Measurements from ENCODE around the gene SLC19A1.

Gene SLC19A1

DNA sequence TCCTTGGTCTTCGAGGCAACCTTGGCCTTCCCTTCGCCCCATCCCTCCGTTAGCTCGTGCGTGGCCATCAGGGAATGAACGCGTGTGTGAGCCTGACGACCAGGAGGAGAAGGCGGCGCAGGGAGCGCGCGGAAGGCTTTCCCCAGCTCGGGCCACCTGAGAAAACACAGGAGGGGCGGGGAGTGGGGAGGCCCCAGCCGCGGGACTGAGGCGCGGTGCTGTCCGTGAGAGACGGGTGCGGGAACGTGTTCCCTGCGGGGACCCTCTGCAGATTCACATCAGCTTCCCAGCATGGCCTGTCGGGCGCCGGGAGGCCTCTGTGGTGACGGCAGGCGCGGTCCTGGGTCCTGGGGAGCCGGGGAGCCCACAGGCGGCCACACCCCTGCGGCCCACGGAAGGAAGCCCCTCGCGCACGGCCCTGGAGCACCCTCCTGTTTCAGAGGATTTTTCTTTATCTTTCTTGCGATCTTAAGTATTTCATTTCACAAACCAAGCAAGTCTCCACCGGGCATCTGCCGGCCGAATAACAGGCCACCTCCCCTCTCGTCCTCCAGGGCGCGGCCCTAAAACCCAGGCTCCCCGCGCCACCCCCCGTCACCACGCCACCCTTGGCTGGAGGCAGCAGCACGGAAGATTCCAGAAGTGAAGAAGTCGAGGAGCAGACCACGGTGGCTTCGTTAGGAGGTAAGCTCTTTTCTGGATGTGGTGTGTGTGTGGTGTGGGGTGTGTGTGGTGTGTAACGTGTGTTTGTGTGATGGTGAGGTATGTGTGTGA is 66.3 kb downstream of the SLC19A1 start:
- DNase-seq, result no peak

DNA sequence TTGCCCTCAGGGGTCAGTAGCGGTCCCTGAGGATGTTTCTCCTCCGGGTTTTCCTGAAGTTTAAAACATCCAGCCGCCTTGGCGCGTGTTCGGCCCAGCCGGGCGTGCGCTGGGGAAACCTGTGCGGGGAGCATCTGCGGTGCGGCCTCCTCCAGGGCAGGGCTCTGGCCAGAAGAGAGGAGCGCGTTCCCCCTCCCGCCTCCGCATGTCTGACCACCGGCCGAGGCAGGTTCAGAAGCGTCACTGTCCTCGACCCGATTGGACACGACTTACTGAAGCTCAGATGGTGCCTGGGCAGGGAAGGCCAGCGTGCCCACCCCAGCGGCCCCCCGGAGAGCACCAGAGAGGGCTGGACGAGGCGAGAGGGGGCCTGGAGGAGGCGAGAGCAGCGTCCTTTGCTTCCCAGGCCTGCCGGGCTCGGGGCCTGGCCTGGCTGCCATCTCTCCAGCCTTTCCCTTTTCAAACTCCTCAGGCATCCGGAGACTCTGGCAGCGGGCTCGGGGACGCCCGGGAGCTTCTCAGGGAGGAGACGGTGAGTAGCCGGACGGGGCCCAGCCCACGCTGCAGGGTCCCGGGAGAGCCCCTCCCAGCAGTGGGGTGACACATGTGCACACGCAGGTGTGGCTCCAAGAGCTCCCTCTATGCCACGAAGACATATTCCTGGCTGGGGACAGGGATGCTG is 67.1 kb downstream of the SLC19A1 start:
- no peak for DNase-seq

DNA sequence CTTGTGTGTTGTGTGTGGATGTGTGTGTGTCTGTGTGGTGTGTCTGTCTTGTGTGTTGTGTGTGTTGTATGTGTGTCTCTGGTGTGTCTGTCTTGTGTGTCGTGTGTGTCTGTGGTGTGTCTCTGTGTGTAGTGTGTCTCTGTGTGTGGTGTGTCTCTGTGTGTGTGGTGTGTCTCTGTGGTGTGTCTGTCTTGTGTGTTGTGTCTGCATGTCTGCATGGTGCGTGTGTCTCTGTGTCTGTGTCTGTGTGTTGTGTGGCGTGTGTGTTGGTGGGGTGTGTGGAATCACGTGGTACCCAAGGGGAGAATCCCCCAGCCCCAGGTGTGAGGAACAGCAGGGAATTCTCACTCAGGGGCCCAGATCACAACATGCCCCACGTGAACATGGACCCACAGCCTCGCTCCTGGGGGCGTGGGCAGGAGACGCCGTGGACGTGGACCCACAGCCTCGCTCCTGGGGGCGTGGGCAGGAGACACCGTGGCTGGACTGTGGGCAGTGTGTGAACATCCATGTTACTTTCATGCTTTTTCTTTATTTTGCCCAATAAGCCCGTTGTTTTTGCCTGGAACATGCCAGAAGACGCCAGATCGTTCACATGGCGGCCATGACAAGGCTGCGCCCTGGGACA is 67.8 kb downstream of the SLC19A1 start:
- no peak for DNase-seq

DNA sequence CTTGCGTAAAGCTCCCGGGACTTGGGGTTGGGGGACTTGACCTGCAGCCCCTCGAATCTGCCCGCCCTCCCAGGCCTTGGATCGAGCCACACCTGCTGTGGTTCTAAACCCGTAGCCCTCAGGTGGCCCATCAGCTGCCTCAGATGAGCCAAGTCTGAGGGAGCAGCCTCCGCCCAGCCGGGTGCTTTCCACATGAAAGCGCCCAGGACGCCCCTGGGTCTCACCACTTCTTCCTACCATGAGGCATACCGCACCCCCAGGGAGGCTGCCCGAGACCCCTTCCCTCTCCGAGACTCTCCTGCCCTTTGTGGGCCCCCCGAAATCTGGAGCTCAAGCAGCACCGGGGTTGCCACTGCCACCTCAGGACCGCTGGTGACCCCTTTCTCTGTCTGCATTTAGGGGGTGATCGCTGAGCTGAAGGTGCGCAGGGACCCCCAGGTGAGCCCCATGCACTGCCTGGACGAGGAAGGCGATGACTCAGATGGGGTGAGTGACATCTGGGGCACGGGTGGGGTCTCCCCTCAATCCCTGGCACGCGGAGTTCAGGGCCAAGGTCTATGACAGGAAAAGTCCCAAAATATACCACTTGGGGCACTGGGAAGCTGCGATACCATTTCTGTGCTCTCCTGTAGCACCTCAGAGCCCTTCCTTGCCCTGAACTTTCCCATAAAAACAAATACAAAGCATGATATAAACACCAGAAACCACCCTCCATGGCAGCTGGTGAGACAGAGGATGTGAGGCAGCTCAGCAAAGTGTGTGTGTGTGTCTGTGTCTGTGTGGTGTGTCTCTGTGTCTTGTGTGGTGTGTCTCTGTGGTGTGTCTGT is 68.5 kb downstream of the SLC19A1 start:
- DNase-seq, result no peak

DNA sequence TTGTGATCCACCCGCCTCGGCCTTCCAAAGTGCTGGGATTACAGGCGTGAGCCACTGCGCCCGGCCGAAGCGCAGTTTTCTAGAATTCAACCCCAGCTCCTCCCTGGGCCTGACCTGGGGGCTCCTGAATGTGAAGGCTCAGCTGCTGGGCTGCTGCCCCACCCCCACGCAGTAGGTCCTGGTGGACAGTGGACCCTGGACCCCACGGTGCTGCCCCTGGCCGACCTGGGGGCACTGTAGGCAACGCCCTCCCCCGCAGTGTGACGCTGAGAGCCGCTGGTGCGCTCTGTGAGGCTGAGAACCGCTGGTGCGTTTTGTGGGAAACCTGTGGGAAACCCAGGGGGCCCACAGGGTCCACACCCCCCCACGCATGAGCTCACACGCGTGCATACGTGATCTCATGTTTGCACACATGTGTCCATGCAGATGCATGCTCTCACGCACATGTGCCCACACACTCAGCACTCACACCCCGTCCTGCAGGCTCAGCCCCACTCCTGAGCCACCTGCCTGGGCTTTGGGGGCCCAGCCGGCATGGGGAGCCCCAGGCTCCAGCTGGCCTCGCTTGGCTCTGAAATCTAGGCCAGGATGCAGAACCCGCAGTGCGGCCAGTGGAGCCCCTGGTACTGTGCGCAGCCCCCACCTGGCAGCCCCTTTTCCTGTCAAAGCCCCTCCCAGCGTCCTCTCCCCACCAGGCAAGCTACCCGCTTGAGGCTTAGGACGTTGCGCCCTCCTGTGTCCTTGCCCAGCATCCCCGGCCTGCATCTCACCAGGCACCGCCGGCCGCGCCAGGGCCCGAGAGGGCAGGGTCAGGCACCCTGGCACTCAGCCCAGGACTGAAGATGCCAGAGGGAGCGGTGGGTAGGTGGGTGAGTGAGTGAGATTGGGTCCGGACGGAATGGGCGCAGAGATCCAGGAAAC is 69.5 kb downstream of the SLC19A1 start:
- DNase-seq, result no peak

DNA sequence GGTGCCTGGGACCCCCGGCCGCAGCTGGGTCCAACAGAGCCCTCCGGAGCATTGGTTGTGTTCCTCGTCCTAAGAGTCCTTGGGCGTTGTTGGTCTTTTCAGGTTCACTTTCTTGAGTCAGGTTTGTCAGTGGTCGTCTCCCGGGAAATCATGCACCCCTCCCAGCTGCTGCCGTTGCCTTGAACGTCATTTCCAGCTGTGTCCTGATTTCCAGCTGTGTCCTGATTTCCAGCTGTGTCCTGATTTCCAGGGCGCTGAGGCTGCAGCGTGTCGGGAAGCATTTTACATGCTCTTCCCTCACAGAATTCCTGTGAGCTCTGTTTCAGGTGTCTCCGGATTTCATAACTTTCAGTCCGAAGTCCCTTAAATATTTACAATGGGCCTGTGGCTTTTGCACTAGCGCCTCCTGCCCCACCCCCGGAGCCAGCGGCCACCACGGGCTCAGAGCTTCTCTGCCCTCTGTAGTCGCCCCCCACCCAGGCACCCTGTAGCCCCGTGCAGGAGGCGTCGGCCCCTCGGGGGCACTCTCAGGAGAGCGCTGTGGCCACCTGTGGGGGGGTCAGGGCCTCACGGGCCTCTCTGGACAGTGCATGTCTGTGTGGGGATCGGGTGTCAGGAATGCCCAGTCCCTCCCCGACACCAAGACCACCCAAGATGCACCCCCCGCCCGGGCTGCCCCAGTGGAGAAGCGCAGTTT is 70.6 kb downstream of the SLC19A1 start:
- DNase-seq, result no peak

DNA sequence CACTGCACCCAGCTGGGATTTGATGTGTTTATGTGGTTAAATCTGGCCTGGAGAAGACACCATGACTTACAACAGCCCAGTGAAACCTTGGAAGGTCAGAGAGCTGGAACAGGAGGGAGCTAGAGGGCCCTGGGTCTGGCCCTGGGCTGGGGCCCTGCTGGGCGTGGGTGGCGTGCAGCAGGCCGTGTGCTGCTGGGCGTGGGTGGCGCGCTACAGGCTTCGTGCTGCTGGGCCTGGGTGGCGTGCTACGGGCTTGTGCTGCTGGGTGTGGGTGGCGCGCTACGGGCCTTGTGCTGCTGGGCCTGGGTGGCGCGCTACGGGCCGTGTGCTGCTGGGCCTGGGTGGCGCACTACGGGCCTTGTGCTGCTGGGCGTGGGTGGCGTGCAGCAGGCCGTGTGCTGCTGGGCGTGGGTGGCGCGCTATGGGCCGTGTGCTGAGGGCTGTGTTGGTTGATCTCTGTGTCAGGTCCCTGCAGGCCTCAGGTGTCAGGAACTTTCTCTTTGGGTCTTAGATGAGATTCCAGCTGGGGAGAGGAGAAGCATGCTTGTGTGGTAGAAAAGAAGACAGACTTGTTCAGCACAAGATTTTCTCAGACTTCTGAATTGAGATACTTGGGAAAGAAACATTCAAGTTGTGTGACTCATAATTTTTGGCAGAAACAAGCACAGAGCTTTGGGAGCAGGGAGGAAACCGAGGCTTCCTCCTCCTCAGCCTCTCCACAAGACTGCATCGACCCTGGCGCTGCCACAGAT is 71.3 kb downstream of the SLC19A1 start:
- no peak for DNase-seq

DNA sequence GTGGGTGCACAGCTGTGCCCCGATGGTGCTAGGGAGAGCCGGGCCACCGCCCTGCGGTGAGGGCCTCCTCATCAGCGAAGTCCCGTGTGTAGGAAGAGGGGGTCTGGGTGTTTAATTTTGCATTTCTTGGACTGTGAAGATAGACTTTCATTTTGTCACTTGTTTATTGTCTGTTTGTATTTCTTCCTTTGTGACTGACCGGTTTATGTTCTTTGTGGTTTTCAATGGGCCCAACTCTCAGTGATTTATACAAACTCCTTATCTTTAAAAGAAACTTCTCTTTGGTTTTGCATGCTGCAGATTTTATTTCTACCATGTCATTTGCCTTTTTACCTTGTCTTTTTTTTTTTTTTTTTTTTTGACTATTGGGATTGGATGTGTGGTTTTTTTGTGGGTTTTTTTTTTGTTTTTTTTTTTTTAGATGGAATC is 72.1 kb downstream of the SLC19A1 start:
- DNase-seq, result no peak

DNA sequence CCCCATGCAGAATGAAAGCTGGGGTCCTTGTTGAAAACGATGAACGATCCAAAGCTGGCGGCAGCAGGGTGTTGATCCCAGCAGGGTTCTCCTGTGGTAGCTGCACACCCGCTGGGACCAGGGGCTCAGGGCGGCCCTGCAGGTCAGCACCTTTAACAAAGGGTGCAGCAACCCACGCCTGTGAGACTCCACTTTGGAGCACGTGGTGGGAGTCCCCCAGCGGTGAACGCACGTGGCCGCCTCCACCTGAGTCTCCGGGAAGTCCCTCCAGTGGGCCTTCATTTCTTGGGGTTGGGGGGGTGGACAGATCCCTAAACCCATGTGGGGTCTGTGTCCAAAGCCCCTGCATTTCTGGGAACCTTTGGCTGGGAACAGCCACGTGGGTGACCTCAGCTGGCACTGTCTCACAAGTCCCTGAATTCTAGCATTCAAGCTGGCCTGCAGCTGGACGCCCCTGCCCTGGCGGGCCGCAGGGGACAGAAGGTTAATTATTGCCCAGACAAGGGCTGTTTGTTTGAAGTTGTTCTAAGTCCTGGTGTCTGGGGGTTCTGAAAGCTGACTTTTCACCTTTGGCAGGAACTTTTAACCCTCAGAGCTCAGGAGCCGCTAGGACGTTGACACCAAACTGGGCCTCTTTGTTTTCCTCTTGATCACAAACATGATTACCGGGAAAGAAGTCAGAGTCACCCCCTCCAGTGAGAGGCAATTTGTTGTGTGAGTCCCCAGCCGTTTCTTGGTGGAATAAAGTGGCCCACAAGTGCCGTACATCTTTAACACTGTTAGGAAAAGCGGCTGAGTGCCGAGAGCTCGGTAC is 72.8 kb downstream of the SLC19A1 start:
- DNase-seq, result no peak

DNA sequence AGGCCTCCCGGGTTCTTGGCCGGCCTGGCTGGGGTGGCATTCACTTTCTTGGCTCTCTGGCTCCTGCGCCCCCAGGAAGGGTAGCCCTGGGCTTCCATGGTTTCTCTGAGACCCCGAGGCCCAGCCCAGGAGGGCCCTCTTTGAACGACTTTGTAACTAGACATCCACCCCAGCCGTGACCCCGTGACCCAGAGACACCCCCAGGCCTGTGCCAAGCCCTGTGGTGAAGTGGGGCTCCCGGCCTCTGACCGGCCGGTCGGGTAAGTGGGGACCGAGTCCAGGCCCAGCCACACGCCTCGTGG is 73.3 kb downstream of the SLC19A1 start:
- DNase-seq, result no peak

DNA sequence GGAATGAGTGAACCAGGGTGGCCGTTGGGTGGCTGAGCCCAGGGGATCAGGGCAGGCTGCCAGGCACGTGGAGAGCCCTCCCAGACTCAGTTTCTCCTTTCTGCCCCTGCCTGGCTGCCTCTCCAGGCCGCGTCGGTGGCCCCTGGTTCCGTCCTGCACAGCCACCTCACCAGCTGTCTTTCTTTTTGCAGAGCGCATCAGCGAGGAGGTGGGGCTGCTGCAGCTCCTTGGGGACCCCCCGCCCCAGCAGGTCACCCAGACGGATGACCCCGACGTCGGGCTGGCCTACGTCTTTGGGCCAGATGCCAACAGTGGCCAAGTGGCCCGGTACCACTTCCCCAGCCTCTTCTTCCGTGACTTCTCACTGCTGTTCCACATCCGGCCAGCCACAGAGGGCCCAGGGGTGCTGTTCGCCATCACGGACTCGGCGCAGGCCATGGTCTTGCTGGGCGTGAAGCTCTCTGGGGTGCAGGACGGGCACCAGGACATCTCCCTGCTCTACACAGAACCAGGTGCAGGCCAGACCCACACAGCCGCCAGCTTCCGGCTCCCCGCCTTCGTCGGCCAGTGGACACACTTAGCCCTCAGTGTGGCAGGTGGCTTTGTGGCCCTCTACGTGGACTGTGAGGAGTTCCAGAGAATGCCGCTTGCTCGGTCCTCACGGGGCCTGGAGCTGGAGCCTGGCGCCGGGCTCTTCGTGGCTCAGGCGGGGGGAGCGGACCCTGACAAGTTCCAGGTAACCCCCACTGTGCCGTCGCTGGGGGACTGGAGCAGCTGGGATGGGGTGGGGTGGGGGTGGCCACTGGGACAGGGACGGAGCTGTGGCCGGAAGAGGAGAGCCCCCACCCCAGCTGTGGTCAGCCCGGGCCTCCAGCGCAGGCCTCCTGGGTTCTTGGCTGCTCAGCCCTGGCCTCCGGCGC is 73.9 kb downstream of the SLC19A1 start:
- DNase-seq, result no peak

DNA sequence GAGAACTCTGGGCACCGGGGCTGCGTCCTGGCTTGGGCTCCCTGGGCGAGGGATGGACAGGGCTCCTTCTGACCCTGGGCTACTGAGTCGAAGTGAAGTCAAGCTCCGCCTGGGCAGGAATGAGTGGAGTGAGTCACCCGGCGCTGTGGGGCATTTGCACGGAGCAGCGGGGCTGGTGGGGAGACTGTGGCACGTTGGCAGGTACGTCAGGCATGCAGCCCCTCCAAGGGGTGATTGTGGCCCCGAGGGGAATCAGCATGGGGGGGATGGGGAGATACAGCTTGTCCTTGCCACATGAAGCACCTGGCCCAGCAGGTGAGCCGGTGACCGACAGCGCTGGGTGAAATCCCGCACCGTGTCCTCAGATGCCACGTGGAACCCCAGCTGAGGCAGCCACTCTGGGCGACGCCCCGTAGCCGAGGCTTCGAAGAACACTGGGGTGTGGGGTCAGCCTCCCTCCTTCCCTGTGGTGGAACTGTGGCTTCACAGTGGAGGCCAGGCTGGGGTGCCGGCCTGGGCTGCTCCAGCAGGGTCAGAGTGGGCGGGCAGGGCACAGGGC is 74.9 kb downstream of the SLC19A1 start:
- DNase-seq, result no peak

DNA sequence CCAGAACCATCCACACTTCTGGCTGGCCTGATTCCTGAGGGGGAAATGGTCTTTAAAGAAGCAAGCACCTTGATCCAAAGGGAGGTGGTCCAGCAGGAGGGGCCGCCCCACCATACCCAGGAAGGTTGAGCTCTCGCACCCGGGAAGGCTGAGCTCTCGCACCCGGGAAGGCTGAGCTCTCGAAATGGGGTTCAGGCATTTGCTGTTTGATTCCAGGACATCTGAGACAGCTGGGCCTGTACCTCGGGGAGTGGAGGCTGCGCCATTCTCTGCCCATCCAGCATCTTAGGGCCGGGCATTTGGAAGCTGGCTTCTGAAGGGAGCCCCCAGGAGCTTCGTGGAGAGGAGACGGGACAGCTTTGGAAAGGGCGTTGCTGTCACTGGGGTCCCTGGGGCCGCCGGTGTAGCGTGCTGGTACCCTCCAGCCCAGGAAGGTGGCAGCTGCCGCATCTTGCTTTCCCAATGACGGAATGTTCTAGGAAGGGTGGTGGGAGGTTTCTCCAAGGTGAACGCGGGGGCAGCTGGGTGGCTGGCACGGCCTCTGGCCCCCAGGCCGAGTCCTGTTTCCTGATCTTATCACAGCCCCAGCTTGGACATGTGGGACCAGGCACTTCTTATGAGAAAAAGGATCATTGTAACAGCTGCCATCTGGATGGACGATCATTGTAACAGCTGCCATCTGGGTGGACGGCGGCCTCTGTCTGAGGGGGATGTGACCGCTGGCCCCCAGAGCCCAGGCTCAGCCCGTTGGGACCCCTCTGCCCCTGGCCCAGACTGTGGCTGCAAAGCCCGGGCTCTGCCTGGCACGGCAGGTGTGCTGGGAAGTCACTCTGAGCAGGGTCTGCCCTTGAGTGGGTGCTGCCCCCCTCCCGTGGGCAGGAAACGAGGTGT is 75.7 kb downstream of the SLC19A1 start:
- no peak for DNase-seq

DNA sequence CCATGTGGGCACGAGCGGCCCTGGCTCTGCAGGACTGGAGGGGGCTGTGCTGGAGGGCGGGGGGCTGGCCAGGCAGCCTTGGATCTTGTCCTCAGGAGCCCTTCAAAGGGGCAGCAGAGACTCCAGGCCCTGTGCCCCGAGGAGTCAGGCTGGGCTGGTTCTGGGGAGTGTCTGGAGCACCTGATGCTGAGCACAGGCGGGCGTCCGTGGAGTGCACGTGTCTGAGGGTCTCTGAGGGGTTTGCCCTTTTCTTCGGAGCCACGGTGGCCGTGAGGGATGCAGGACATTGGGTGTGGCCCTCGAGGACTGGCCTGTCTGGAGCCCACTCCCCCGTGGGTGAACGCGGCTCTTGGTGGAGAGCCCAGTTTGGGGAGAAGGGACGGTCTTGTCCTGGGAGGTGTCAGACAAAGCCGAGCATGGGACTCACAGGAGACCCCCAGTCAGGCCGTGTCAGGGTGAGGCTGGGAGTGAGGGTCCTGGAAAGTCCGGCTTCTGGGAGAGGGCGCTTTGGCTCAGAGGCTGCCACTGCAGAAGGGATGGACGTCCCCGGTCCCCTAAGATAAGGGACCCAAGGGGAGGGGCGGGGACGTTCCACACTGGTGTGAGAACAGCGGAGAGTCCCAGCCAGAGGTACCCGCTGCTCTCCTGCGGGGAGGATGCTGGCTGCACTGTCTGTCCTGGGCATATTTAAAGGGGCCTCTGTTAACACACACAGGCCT is 76.5 kb downstream of the SLC19A1 start:
- no peak for DNase-seq

DNA sequence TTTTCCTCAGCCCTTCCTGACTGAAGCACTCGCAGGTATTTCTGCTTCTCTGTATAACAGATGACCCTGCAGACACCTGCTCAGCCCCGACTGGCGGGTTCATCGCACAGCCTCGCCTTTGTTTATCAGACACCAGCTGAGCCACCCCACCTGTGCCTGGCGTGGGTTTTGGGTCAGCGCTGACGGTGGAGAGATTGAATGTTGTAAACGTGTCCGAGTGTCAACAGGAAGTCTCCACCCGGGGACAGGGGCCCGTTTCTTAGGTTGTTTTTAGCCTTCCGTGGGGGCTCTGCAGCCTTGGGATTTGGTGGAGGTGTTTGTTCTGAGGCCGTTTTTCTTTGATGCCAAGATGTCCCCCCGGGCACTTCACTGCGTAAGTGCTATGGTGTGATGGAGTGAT is 77.1 kb downstream of the SLC19A1 start:
- DNase-seq, result no peak

DNA sequence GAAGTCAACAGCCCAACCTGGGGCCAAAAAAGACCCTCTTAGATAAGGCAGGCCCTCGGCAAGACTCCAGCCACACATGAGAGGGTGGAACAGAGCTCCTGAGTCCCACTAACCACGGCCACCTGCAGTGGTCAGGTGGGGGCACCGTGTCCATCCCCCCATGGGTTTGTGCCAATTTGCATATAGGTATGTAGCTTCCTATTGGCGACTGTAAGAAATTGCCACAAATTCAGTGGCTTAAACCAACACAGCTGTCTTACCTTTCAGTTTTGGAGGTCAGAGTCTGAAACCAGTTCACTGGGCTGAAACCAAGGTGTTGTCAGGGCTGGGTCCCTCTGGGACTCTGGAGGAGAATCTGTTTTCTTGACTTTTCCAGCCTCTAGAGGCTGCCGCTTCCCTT is 77.9 kb downstream of the SLC19A1 start:
- no peak for DNase-seq

DNA sequence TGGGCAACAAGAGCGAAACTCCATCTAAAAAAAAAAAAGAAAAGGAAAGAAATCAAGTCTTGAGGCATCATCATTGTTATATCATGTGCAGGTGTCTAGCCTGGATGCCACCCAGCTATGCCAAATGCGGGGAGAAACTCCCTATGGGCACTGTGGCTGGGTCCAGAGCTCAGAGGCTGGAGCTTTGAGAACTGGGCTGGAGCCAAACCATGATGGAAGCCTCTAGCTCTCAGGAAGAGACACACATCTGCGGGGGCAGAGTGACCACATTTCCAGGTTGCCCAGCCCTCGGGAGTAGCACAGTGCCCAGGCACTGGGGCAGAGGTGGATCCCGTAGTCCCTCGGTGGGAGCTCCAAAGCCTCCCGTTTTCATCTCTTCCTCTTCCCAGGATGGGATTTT is 78.4 kb downstream of the SLC19A1 start:
- no peak for DNase-seq

Measured in NCI-H2081 (cell line).